A673 (cell line): ENCODE data around the gene VPS13D. TPM values are rescaled to one million over a fixed set of nuclear protein-coding genes. Genes with fewer than 3 reads are reported as not detected.

Experiments used
- BruUV-seq: library from RNA; stranded (reverse); fragments of 400-500 nt; replicated peaks from 2 replicates; lab custom pipeline; 2021; lab: Mats Ljungman, UMichigan
- CTCF ChIA-PET: fragments of 300-600 bp; sonication (Branson Sonifier 250); formaldehyde crosslinking; loops from one replicate; lab custom pipeline; 2022; ENCODE audit warnings: antibody characterized with exemption; lab: Charles Lee
- POLR2A ChIA-PET: fragments of 300-600 bp; sonication (Branson Sonifier 250); formaldehyde crosslinking; loops from one replicate; lab custom pipeline; 2022; ENCODE audit warnings: antibody characterized with exemption; ENCODE audit not compliant: low non-redundant PET; lab: Charles Lee
- DNase-seq: peaks from one replicate; pipeline ENCODE4 v3.0.0-alpha.2; 2015; ENCODE audit warnings: low spot score
- H3K27ac ChIP-seq: fragments of 200-600 bp; sonication (generic); 2 replicates; pipeline ENCODE4 v1.5.1; 2016; ENCODE audit warnings: mixed run types, low read depth, mild to moderate bottlenecking, mixed read lengths, antibody characterized with exemption, low read length; ENCODE audit not compliant: poor library complexity, severe bottlenecking
- H3K27me3 ChIP-seq: fragments of 200-600 bp; sonication (generic); replicated peaks from 2 replicates; pipeline ENCODE4 v1.6.1; 2017; ENCODE audit warnings: mixed run types, low read depth, mild to moderate bottlenecking, mixed read lengths, antibody characterized with exemption, low read length; ENCODE audit not compliant: insufficient read depth, poor library complexity
- H3K36me3 ChIP-seq: fragments of 200-600 bp; sonication (generic); 2 replicates; pipeline ENCODE4 v1.6.1; 2016; ENCODE audit warnings: mixed run types, mild to moderate bottlenecking, mixed read lengths, antibody characterized with exemption, low read length; ENCODE audit not compliant: insufficient read depth, poor library complexity, severe bottlenecking
- H3K4me1 ChIP-seq: fragments of 200-600 bp; sonication (generic); 2 replicates; pipeline ENCODE4 v1.6.1; 2017; ENCODE audit warnings: mixed run types, mild to moderate bottlenecking, mixed read lengths, antibody characterized with exemption, low read length; ENCODE audit not compliant: insufficient read depth, poor library complexity, severe bottlenecking
- H3K4me3 ChIP-seq: fragments of 200-600 bp; sonication (generic); 2 replicates; pipeline ENCODE4 v1.5.1; 2016; ENCODE audit warnings: low read depth, mixed run types, mild to moderate bottlenecking, mixed read lengths, low read length; ENCODE audit not compliant: poor library complexity, severe bottlenecking
- H3K9me3 ChIP-seq: fragments of 200-600 bp; sonication (generic); 2 replicates; pipeline ENCODE4 v1.6.1; 2016; ENCODE audit warnings: mixed run types, low read depth, mild to moderate bottlenecking, mixed read lengths, antibody characterized with exemption, low read length; ENCODE audit not compliant: poor library complexity, severe bottlenecking
- EZH2 ChIP-seq: fragments of 200-600 bp; sonication (generic); IDR thresholded peaks from 2 replicates; pipeline ENCODE4 v1.6.1; 2017; ENCODE audit warnings: borderline replicate concordance, low read depth, mild to moderate bottlenecking, mixed read lengths, antibody characterized with exemption, low read length; ENCODE audit not compliant: poor library complexity, severe bottlenecking
- intact Hi-C: fragments of 100-400 bp; cut with micrococcal nuclease; formaldehyde crosslinking; loops from one replicate; pipeline ENCODE4 v1.10.0; 2022; ENCODE audit not compliant: unreplicated experiment
- total RNA-seq: library from RNA; stranded (reverse); gene quantifications from 2 replicates; pipeline ENCODE4 v1.2.3, GENCODE V29; 2021
- TF ChIP-seq, protein P1 (sequence below): fragments of 300-800, 200-600 bp; sonication (generic); conservative IDR thresholded peaks from 2 replicates; pipeline ENCODE4 v1.5.1; 2017; ENCODE audit warnings: low read depth, mild to moderate bottlenecking, antibody characterized with exemption, low read length, moderate library complexity, mixed read lengths

VPS13D gene
- total RNA-seq, 1 experiment from 2014 or later, result 32.5 TPM

DNA sequence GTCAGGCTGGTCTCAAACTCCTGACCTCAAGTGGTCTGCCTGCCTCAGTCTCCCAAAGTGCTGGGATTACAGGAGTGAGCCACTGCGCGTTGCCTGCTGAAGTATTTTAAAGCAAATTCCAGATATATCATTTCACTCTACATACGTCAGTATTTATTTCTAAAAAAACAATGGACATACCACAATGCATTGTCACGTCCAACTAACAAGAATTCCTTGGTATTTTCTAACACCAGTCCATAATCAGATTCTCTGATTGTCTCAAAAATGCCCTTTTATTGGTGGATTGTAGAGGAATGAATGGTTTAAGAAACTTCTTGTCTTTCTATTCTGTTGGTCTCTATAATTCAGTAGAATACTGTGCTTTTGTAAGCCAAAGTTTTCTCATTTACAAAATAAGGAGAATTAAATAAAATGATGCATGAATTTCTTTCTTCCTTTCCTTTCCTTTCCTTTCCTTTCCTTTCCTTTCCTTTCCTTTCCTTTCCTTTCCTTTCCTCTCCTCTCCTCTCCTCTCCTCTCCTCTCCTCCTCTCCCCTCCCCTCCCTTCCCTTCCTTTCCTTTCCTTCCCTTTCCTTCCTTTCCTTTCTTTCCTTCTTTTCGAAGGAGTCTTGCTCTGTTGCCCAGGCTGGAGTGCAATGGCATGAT is 55.8 kb downstream of the VPS13D start:
- POLR2A ChIA-PET, result no interaction called here
- TF ChIP-seq, protein P1, sequence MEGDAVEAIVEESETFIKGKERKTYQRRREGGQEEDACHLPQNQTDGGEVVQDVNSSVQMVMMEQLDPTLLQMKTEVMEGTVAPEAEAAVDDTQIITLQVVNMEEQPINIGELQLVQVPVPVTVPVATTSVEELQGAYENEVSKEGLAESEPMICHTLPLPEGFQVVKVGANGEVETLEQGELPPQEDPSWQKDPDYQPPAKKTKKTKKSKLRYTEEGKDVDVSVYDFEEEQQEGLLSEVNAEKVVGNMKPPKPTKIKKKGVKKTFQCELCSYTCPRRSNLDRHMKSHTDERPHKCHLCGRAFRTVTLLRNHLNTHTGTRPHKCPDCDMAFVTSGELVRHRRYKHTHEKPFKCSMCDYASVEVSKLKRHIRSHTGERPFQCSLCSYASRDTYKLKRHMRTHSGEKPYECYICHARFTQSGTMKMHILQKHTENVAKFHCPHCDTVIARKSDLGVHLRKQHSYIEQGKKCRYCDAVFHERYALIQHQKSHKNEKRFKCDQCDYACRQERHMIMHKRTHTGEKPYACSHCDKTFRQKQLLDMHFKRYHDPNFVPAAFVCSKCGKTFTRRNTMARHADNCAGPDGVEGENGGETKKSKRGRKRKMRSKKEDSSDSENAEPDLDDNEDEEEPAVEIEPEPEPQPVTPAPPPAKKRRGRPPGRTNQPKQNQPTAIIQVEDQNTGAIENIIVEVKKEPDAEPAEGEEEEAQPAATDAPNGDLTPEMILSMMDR, result no peak
- no peak for TF ChIP-seq EZH2
- no TSS peak for BruUV-seq
- H3K9me3 ChIP-seq, result no peaks in the 10 kb centered on the region
- no peak overlapping the region for H3K27ac ChIP-seq
- no peaks in the 10 kb centered on the region for H3K27me3 ChIP-seq
- H3K4me1 ChIP-seq, result no peaks in the 10 kb centered on the region
- intact Hi-C loops, result no loop called here
- H3K36me3 ChIP-seq, result no peaks in the 10 kb centered on the region
- no peak for DNase-seq
- CTCF ChIA-PET, result no interaction called here
- no peak overlapping the region for H3K4me3 ChIP-seq

DNA sequence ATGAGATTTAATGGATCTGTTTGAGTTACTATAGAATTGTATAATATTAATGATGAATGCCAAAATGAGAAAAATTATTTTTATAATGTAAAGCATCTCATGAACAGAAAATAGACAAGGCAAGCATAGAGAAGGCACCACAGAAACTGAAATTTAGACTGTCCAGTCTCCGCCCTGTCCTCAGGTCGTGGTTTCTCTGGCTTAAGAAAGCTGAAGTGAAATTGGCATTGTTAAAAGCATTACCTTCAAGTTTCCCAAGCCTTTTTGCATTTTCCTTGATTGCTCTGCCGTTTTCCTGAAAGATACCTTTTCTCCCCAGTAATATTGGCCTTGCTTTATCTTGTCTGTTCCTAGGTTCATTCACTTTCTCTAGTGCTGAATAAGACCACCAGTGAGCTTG is 58.0 kb downstream of the VPS13D start:
- H3K4me3 ChIP-seq, result no peak overlapping the region
- CTCF ChIA-PET, result no interaction called here
- intact Hi-C loops, result no loop called here

GRCh38 chr1:12290828-12291227 is 61.0 kb downstream of the VPS13D start:
- no peaks in the 10 kb centered on the region for H3K27me3 ChIP-seq
- no TSS peak for BruUV-seq

More for the DNA sequence above, 58.0 kb downstream of the VPS13D start:
- POLR2A ChIA-PET, result no interaction called here
- Histone ChIP-seq H3K4me1 (no peaks in the 10 kb centered on the region), H3K27ac (no peak overlapping the region), H3K27me3 (no peaks in the 10 kb centered on the region), H3K9me3 (no peaks in the 10 kb centered on the region), H3K36me3 (peaks cover 4% of the 10 kb centered on the region)
- BruUV-seq, result no TSS peak
- no peak for TF ChIP-seq EZH2
- TF ChIP-seq, protein P1, result no peak
- DNase-seq, result no peak

More at GRCh38 chr1:12290828-12291227, 61.0 kb downstream of the VPS13D start:
- ChIA-PET POLR2A (interaction anchor here (0.7 kb wide), 1 partner anchor 466 kb away, joined by 3 read pairs; no protein-coding TSS in a partner anchor), CTCF (no interaction called here)
- no peak for DNase-seq
- Histone ChIP-seq H3K4me3 (no peak overlapping the region), H3K27ac (no peak overlapping the region), H3K36me3 (peaks cover 18% of the 10 kb centered on the region), H3K4me1 (no peaks in the 10 kb centered on the region), H3K9me3 (no peaks in the 10 kb centered on the region)
- intact Hi-C loops, result no loop called here
- no peak for TF ChIP-seq EZH2
- TF ChIP-seq, protein P1, result no peak
